Thyroid gland (tissue), 4 donors: ENCODE results near the gene VAMP7. TPM values are rescaled to one million over a fixed set of nuclear protein-coding genes. Genes with fewer than 3 reads are reported as not detected.

Experiments used
- DNase-seq, 2 donors: peaks; one replicate each; pipeline ENCODE4 v3.0.0-alpha.2; 2019
- H3K27ac ChIP-seq, 3 donors: fragments of 200-600 bp; sonication (generic); 1 replicate in 2 of 3; 2 replicates in 1 of 3; pipeline ENCODE4 v1.5.1; 2016 to 2019; ENCODE audit warnings: mild to moderate bottlenecking in 1 of 3, moderate library complexity in 1 of 3
- H3K27me3 ChIP-seq: fragments of 200-600 bp; sonication (generic); one replicate; pipeline ENCODE4 v1.5.1; 2019
- H3K36me3 ChIP-seq, 2 donors: fragments of 200-600 bp; sonication (generic); one replicate each; pipeline ENCODE4 v1.5.1; 2016 to 2019
- H3K4me1 ChIP-seq, 2 donors: fragments of 200-600 bp; sonication (generic); one replicate each; pipeline ENCODE4 v1.5.1; 2017 to 2019
- H3K4me3 ChIP-seq, 3 donors: fragments of 200-600 bp; sonication (generic); replicated peaks in 1 of 3; 1 replicate in 2 of 3; 2 replicates in 1 of 3; pipeline ENCODE4 v1.5.1; 2016; ENCODE audit warnings: mild to moderate bottlenecking in 1 of 3
- H3K9me3 ChIP-seq: fragments of 200-600 bp; sonication (generic); one replicate; pipeline ENCODE4 v1.5.1; 2017
- POLR2A ChIP-seq, 2 donors: fragments of 450-650 bp; IDR thresholded peaks; one replicate each; pipeline ENCODE4 v1.6.1; 2017; ENCODE audit warnings: antibody characterized with exemption in 2 of 2, mild to moderate bottlenecking in 2 of 2, moderate library complexity in 1 of 2
- WGBS, 2 donors: methylation state at CpG; one replicate each; pipeline ENCODE4 v1.1.5; 2017; 5-methylcytosine and 5-hydroxymethylcytosine counted together
- intact Hi-C: fragments of 100-400 bp; cut with DNase I; formaldehyde crosslinking; loops from one replicate; pipeline ENCODE4 v1.15.1; 2023
- total RNA-seq, 4 donors: library from RNA; depleted of rRNA; stranded (reverse); fragments of >200 nt; gene quantifications; one replicate each; pipeline ENCODE4 v1.2.3, GENCODE V29; 2016
- TF ChIP-seq, protein P1 (sequence below), 6 experiments: fragments of 200-600 bp in 3 of 6; fragments of 450-650 bp in 3 of 6; sonication (generic) in 3 of 6; IDR thresholded peaks; one replicate each; pipeline ENCODE4 v1.5.1; 2016 to 2019; ENCODE audit warnings: antibody characterized with exemption in 6 of 6, mild to moderate bottlenecking in 2 of 6, inconsistent platforms in 1 of 6, moderate library complexity in 1 of 6

VAMP7 gene
- total RNA-seq, 4 donors from 2014 or later: 39.5 to 46.5 (median 40.8) TPM

DNA sequence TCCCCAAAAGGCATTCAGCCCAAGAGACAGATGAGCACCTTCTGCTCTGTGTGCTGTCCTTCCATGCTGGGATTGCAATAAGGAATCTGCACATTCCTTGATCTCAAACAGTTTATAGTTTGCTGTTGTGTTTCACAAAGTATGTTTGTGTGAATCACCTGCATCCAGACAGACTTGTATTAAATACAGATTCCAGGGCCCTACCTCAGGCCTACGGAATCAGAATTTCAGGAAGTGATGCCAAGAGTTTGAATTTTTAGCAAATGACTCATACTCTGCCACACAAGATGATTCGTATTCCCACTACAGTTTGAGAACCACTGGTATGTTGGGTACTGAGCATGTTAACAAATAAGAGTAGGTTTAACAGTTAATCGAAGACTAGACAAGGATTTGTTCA, 7.0 kb downstream of the VAMP7 start:
- TF ChIP-seq, protein P1, sequence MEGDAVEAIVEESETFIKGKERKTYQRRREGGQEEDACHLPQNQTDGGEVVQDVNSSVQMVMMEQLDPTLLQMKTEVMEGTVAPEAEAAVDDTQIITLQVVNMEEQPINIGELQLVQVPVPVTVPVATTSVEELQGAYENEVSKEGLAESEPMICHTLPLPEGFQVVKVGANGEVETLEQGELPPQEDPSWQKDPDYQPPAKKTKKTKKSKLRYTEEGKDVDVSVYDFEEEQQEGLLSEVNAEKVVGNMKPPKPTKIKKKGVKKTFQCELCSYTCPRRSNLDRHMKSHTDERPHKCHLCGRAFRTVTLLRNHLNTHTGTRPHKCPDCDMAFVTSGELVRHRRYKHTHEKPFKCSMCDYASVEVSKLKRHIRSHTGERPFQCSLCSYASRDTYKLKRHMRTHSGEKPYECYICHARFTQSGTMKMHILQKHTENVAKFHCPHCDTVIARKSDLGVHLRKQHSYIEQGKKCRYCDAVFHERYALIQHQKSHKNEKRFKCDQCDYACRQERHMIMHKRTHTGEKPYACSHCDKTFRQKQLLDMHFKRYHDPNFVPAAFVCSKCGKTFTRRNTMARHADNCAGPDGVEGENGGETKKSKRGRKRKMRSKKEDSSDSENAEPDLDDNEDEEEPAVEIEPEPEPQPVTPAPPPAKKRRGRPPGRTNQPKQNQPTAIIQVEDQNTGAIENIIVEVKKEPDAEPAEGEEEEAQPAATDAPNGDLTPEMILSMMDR (IDR thresholded peaks at IDR 0.05): no peak
- TF ChIP-seq POLR2A (IDR thresholded peaks at IDR 0.05): no peak
- no peaks in the 10 kb centered on the region for H3K27me3 ChIP-seq
- peaks cover 0 to 5% of the 10 kb centered on the region in 2 donors for H3K4me1 ChIP-seq
- no peak overlapping the region for H3K4me3 ChIP-seq
- H3K9me3 ChIP-seq: no peaks in the 10 kb centered on the region
- 55 to 65% methylated on average over 3 of the region's 3 CpGs for WGBS, 2 donors
- no peaks in the 10 kb centered on the region for H3K36me3 ChIP-seq
- no peak for DNase-seq
- intact Hi-C loops: no loop called here
- H3K27ac ChIP-seq: no peak overlapping the region

DNA sequence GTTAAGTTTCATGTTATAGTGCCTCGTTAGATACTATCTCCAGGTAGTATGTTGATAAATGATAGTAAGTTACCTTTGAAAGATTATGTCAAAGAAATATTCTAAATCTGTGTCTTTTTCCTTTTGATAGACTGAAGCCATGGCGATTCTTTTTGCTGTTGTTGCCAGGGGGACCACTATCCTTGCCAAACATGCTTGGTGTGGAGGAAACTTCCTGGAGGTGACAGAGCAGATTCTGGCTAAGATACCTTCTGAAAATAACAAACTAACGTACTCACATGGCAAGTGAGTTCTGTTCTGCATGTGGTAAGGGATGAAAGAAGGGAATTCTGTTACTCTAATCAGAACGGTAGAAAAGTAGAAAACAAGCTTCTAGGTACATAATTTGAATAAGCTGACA, 8.2 kb downstream of the VAMP7 start:
- peaks cover 0 to 5% of the 10 kb centered on the region in 2 donors for H3K4me1 ChIP-seq
- WGBS, 2 donors: 68 to 77% methylated on average over 4 of the region's 4 CpGs
- intact Hi-C loops: no loop called here

DNA sequence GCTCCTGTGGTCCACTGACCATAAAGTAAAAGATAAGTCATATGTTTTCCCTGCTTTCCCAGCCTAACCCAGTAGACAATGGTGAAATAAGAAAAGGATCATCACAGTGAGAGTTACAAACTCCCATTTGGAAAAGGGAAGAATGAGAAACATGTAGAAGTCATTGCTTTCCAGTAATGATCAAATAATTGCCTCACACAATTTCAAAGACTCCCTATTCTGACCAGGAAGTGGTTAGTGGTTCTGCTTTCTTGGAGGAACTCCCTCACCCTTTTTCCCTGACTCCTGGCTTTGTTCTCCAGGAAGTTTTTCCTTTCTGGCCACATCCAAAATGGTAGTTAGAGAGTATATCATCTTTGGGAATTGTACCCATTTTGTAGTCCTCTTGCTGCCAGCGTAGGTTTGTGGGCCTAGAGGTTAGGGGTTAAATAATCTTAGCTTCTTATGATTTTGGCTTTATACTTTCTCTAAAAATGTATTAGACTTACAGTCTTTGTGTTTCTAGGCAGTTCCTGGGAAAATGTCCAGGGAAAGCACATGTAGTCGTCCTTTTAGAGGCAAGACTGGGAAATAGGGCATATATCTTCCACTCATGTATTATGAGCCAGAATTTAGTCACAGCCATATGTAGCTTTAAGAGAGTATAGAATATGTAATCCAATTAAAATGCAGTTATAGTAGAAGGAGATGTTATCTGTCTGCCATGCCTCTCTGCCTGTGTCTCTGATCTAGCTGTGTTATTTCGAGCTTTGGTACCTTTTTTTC, 10.5 kb downstream of the VAMP7 start:
- no peak overlapping the region for H3K4me3 ChIP-seq
- intact Hi-C loops: no loop called here
- no peaks in the 10 kb centered on the region for H3K9me3 ChIP-seq
- no peak for TF ChIP-seq POLR2A (IDR thresholded peaks at IDR 0.05)
- TF ChIP-seq, protein P1 (IDR thresholded peaks at IDR 0.05): no peak
- WGBS, 2 donors: 55 to 59% methylated on average over 3 of the region's 3 CpGs
- no peak for DNase-seq
- peaks cover 0 to 4% of the 10 kb centered on the region in 2 donors for H3K36me3 ChIP-seq
- no peak overlapping the region for H3K27ac ChIP-seq
- H3K4me1 ChIP-seq: peaks cover 0 to 5% of the 10 kb centered on the region in 2 donors
- H3K27me3 ChIP-seq: no peaks in the 10 kb centered on the region

More for the DNA sequence above, 8.2 kb downstream of the VAMP7 start:
- Histone ChIP-seq H3K4me3 (no peak overlapping the region), H3K36me3 (peaks cover 0 to 4% of the 10 kb centered on the region in 2 donors), H3K9me3 (no peaks in the 10 kb centered on the region), H3K27me3 (no peaks in the 10 kb centered on the region), H3K27ac (no peak overlapping the region)
- no peak for DNase-seq
- TF ChIP-seq, protein P1 (IDR thresholded peaks at IDR 0.05): no peak
- TF ChIP-seq POLR2A (IDR thresholded peaks at IDR 0.05): no peak

DNA sequence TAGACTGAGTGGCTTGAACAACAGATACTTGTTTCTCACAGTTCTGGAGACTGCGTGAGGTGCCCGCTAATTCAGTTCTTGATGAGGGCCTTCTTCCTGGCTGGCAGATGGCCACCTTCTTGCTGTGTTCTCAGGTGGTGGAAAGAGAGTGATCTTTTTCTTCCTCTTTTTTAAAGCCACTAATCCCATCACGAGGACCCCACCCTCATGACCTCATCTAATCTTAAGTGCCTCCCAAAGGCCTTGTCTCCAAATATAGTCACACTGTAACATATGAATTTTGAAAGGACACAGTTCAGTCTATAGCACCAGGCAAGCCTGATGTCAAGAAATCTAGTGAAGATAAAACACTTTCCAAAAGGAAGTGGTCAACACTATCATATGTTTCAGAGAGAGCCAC, 12.4 kb downstream of the VAMP7 start:
- no peak for DNase-seq
- H3K27ac ChIP-seq: no peak overlapping the region
- no peak for TF ChIP-seq POLR2A (IDR thresholded peaks at IDR 0.05)
- TF ChIP-seq, protein P1 (IDR thresholded peaks at IDR 0.05): no peak
- H3K9me3 ChIP-seq: no peaks in the 10 kb centered on the region
- H3K36me3 ChIP-seq: peaks cover 6 to 8% of the 10 kb centered on the region in 2 donors
- H3K27me3 ChIP-seq: no peaks in the 10 kb centered on the region
- intact Hi-C loops: no loop called here
- no peak overlapping the region for H3K4me3 ChIP-seq
- H3K4me1 ChIP-seq: no peaks in the 10 kb centered on the region
- 51 to 62% methylated on average over 3 of the region's 3 CpGs for WGBS, 2 donors

DNA sequence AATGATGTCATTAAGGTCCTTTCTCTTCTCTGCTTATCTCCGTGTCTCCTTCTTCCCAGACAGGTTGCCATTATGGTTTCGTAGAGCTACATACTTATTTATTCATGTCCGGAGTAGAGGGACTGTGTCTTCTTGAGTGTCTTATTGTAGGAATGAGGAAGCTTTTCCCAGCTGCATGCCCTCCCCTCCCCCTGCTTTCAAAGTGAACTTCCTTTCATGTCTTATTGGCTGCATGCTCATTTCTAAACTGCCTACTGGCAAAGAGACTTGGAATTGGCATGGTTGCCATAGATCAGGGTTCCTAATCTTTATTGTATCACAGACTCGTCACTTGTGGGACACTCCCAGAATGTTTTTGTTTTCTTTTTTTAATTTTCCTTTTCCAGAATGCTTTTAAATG, 15.4 kb downstream of the VAMP7 start:
- Histone ChIP-seq H3K27me3 (no peaks in the 10 kb centered on the region), H3K36me3 (peaks cover 8% of the 10 kb centered on the region in 2 donors), H3K4me3 (no peak overlapping the region), H3K27ac (no peak overlapping the region), H3K4me1 (no peaks in the 10 kb centered on the region), H3K9me3 (no peaks in the 10 kb centered on the region)
- TF ChIP-seq, protein P1 (IDR thresholded peaks at IDR 0.05): no peak
- no peak for TF ChIP-seq POLR2A (IDR thresholded peaks at IDR 0.05)
- no peak for DNase-seq
- WGBS, 2 donors: 82 to 83% methylated on average over 4 of the region's 4 CpGs
- intact Hi-C loops: no loop called here
